ENCODE measurements around the gene CHST2.

- no peak for TF ChIP-seq HMGXB4 (CRISPR knock-in tag; IDR thresholded peaks at IDR 0.05)
- no peak for TF ChIP-seq CTCF (IDR thresholded peaks at IDR 0.05)
- no peak for TF ChIP-seq ELF4 (CRISPR knock-in tag; IDR thresholded peaks at IDR 0.05; ENCODE audit: low read depth)
- TF ChIP-seq SP1 (CRISPR knock-in tag; conservative IDR thresholded peaks at IDR 0.05): no peak
- TF ChIP-seq NFATC4 (CRISPR knock-in tag; IDR thresholded peaks at IDR 0.05): no peak
- no peak for TF ChIP-seq PRRX2 (CRISPR knock-in tag; IDR thresholded peaks at IDR 0.05)
- TF ChIP-seq MAX (CRISPR knock-in tag; IDR thresholded peaks at IDR 0.05): no peak
- no peak for TF ChIP-seq ZBTB21 (CRISPR knock-in tag; IDR thresholded peaks at IDR 0.05; ENCODE audit: borderline replicate concordance)
- no peak for TF ChIP-seq ZNF121 (CRISPR knock-in tag; IDR thresholded peaks at IDR 0.05)
These were observed 5.3 kb downstream of the CHST2 start for GRCh38 chr3:143124601-143125520.

Data from WTC11 (cell line).